Posterior vena cava (tissue), 2 donors: ENCODE results near the gene CEP250. TPM values are rescaled to one million over a fixed set of nuclear protein-coding genes. Genes with fewer than 3 reads are reported as not detected.
A peak's percentile ranks its signal among the peaks of the same experiment; 100 is the strongest.
"Not testable (repeated sequence)": the region's sequence is repeated elsewhere in the genome, so short reads cannot be mapped to it uniquely, and the experiment has no call there.

Source experiments
- DNase-seq: peaks from one replicate; pipeline ENCODE4 v3.0.0-alpha.2; 2020; ENCODE audit warnings: low spot score
- intact Hi-C, 2 donors: fragments of 100-400 bp; cut with DNase I; formaldehyde crosslinking; loops; one replicate each; pipeline versions ENCODE4 v1.14.1 to v1.14.2; 2022 to 2023
- microRNA-seq, 2 donors: library from miRNA; unstranded; fragments of <30 nt; microRNA quantifications; one replicate each; pipeline ENCODE4 v1.2.0, GENCODE V29; 2020 to 2021; ENCODE audit warnings: borderline microRNAs expressed in 2 of 2
- total RNA-seq, 2 donors: library from RNA; stranded (reverse); fragmentation: NEBNext Ultra II Directional; extraction: Animal tissue kit (Norgen Biotek cat#: 25700); gene quantifications; one replicate each; pipeline ENCODE4 v1.2.1, GENCODE V29; 2021
- donor health status: DM: yes; HTN: yes; CAD: no.
- donor health status: DM: yes; HTN: yes; CAD: no.

The CEP250 gene
- total RNA-seq, 2 donors from 2014 or later, result 20.4 to 22.2 TPM

- peak; percentile 19 for DNase-seq
- intact Hi-C loops, result no loop called here
Measured at GRCh38 chr20:35547329-35547728, 91.9 kb downstream of the CEP250 start.

GRCh38 chr20:35551503-35551902 is 96.1 kb downstream of the CEP250 start:
- intact Hi-C loops, result no loop called here
- peak; percentile 37 for DNase-seq

- intact Hi-C loops, result no loop called here
- no peak for DNase-seq
Measured at GRCh38 chr20:35552914-35553313, 97.5 kb downstream of the CEP250 start.

GRCh38 chr20:35555461-35555860 is 100.1 kb downstream of the CEP250 start:
- DNase-seq, intact Hi-C loops: not testable (repeated sequence)

GRCh38 chr20:35555951-35556645 is 100.7 kb downstream of the CEP250 start:
- intact Hi-C loops, result no loop called here
- no peak for DNase-seq

- DNase-seq, result no peak
Measured at GRCh38 chr20:35556871-35557270, 101.5 kb downstream of the CEP250 start.

GRCh38 chr20:35558451-35558850 is 103.1 kb downstream of the CEP250 start:
- DNase-seq, result no peak
- intact Hi-C loops, result no loop called here

More at GRCh38 chr20:35556871-35557270, 101.5 kb downstream of the CEP250 start:
- intact Hi-C loops, result no loop called here

- intact Hi-C loops, result no loop called here
Measured at GRCh38 chr20:35559042-35559693, 103.8 kb downstream of the CEP250 start.

GRCh38 chr20:35560105-35560511 is 104.7 kb downstream of the CEP250 start:
- intact Hi-C loops, result no loop called here
- no peak for DNase-seq

More at GRCh38 chr20:35559042-35559693, 103.8 kb downstream of the CEP250 start:
- no peak for DNase-seq

GRCh38 chr20:35560541-35560940 is 105.1 kb downstream of the CEP250 start:
- intact Hi-C loops, result no loop called here
- DNase-seq, result no peak

GRCh38 chr20:35561268-35561667 is 105.9 kb downstream of the CEP250 start:
- DNase-seq, result no peak
- intact Hi-C loops, result no loop called here

- intact Hi-C loops, result no loop called here
- no peak for DNase-seq
Measured at GRCh38 chr20:35561671-35562070, 106.3 kb downstream of the CEP250 start.

- intact Hi-C loops, result no loop called here
- no peak for DNase-seq
Measured at GRCh38 chr20:35562541-35563110, 107.2 kb downstream of the CEP250 start.

GRCh38 chr20:35563834-35564233 is 108.4 kb downstream of the CEP250 start:
- DNase-seq, result peak; percentile 77
- intact Hi-C loops, result no loop called here

- no peak for DNase-seq
- intact Hi-C loops, result no loop called here
Measured at GRCh38 chr20:35564905-35565304, 109.5 kb downstream of the CEP250 start.

GRCh38 chr20:35568645-35569044 is 113.2 kb downstream of the CEP250 start:
- intact Hi-C loops, result no loop called here
- DNase-seq, result no peak

Small RNA genes lying within 50 kb of the gene (microRNA-seq; reads per million reads assigned to microRNA genes)
- gene MIR1289-1, result 0 reads per million in 2 donors

Other genes with a start within 250 kb of the CEP250 start
- gene MMP24, start 228.9 kb upstream of the CEP250 start, total RNA-seq, result under 1 TPM; 0.52 to 0.88 TPM
- 10 to 100 TPM; 40.4 to 54.6 TPM for gene MMP24OS, start 177.5 kb upstream of the CEP250 start, total RNA-seq
- 10 to 100 TPM; 61.9 to 89.7 TPM for gene EIF6, start 170.8 kb upstream of the CEP250 start, total RNA-seq
- not detected for gene FAM83C, start 163.2 kb upstream of the CEP250 start, total RNA-seq
- 10 to 100 TPM; 32.0 to 33.5 TPM for gene UQCC1, start 43.6 kb upstream of the CEP250 start, total RNA-seq
- under 1 TPM; 0.19 to 0.51 TPM for gene GDF5, start 17.4 kb upstream of the CEP250 start, total RNA-seq
- not detected for gene C20orf173, start 74.1 kb downstream of the CEP250 start, total RNA-seq
- 100 to 1,000 TPM; 117 to 154 TPM for gene ERGIC3, start 86.5 kb downstream of the CEP250 start, total RNA-seq
- gene SPAG4, start 160.2 kb downstream of the CEP250 start, total RNA-seq, result 1 to 10 TPM; 2.1 to 2.8 TPM
- 100 to 1,000 TPM; 122 to 130 TPM for gene CPNE1, start 209.3 kb downstream of the CEP250 start, total RNA-seq
- gene RBM12, start 209.3 kb downstream of the CEP250 start, total RNA-seq, result 10 to 100 TPM; 59.4 to 61.4 TPM
- gene NFS1, start 243.8 kb downstream of the CEP250 start, total RNA-seq, result 10 to 100 TPM; 15.9 to 22.0 TPM
- 100 to 1,000 TPM; 126 TPM for gene ROMO1, start 243.8 kb downstream of the CEP250 start, total RNA-seq